Mesenchymal stem cell (in vitro differentiated cells and primary cell): Measurements from ENCODE around the gene CD177.

Source experiments
- DNase-seq: peaks from one replicate; pipeline ENCODE4 v3.0.0-alpha.2; 2013
- H2AFZ ChIP-seq: one replicate; pipeline ENCODE4 v1.6.1; 2013; ENCODE audit warnings: low read depth, mild to moderate bottlenecking, control low read depth, inconsistent platforms, low read length, moderate library complexity
- H2AK5ac ChIP-seq: 2 replicates; pipeline ENCODE4 v1.6.1; 2013; ENCODE audit warnings: low read length, moderate library complexity, mild to moderate bottlenecking, inconsistent platforms; ENCODE audit not compliant: severe bottlenecking
- H2BK120ac ChIP-seq: one replicate; pipeline ENCODE4 v1.6.1; 2013; ENCODE audit warnings: low read depth, mild to moderate bottlenecking, inconsistent platforms, low read length, moderate library complexity
- H2BK12ac ChIP-seq, 2 experiments: one replicate each; pipeline ENCODE4 v1.6.1; 2013; ENCODE audit warnings: inconsistent platforms in 2 of 2, low read length in 2 of 2, mild to moderate bottlenecking in 2 of 2, moderate library complexity in 2 of 2, control low read depth in 1 of 2
- H2BK15ac ChIP-seq: one replicate; pipeline ENCODE4 v1.6.1; 2013; ENCODE audit warnings: mild to moderate bottlenecking, low read depth, inconsistent platforms; ENCODE audit not compliant: poor library complexity, severe bottlenecking
- H2BK5ac ChIP-seq: 2 replicates; pipeline ENCODE4 v1.6.1; 2013; ENCODE audit warnings: low read depth, mild to moderate bottlenecking, low read length, control low read depth, inconsistent platforms; ENCODE audit not compliant: poor library complexity, severe bottlenecking
- H3K14ac ChIP-seq, 2 experiments: one replicate each; pipeline ENCODE4 v1.6.1; 2013; ENCODE audit warnings: inconsistent platforms in 2 of 2, low read length in 2 of 2, control low read depth in 1 of 2, mild to moderate bottlenecking in 1 of 2, moderate library complexity in 1 of 2
- H3K18ac ChIP-seq, 2 experiments: one replicate each; pipeline ENCODE4 v1.6.1; 2013; ENCODE audit warnings: inconsistent platforms in 2 of 2, low read length in 2 of 2, control low read depth in 1 of 2, low read depth in 1 of 2, mild to moderate bottlenecking in 1 of 2
- H3K23ac ChIP-seq, 2 experiments: one replicate each; pipeline ENCODE4 v1.6.1; 2013; ENCODE audit warnings: inconsistent platforms in 2 of 2, low read length in 2 of 2, mild to moderate bottlenecking in 2 of 2, moderate library complexity in 2 of 2, control low read depth in 1 of 2
- H3K27ac ChIP-seq: 2 replicates; pipeline ENCODE4 v1.5.1; 2013; ENCODE audit warnings: mild to moderate bottlenecking, moderate library complexity, low read length, control low read depth, inconsistent platforms; ENCODE audit not compliant: poor library complexity, severe bottlenecking
- H3K27me3 ChIP-seq, 2 experiments: 2 replicates each; pipeline versions ENCODE4 v1.6.1 to v1.7.0; 2013; ENCODE audit warnings: low read length in 2 of 2, mild to moderate bottlenecking in 2 of 2, moderate library complexity in 2 of 2, control low read depth in 1 of 2, inconsistent platforms in 1 of 2; ENCODE audit not compliant: control insufficient read depth in 1 of 2, insufficient read depth in 1 of 2
- H3K36me3 ChIP-seq, 2 experiments: 2 replicates each; pipeline versions ENCODE4 v1.6.1 to v1.7.0; 2013; ENCODE audit warnings: low read length in 2 of 2, control low read depth in 1 of 2, inconsistent platforms in 1 of 2, low read depth in 1 of 2, mild to moderate bottlenecking in 1 of 2; ENCODE audit not compliant: insufficient read depth in 2 of 2, control insufficient read depth in 1 of 2
- H3K4ac ChIP-seq, 2 experiments: one replicate each; pipeline ENCODE4 v1.6.1; 2013; ENCODE audit warnings: inconsistent platforms in 2 of 2, low read length in 2 of 2, mild to moderate bottlenecking in 2 of 2, moderate library complexity in 2 of 2, control low read depth in 1 of 2, low read depth in 1 of 2
- H3K4me1 ChIP-seq: 2 replicates; pipeline ENCODE4 v1.6.1; 2013; ENCODE audit warnings: low read depth, low read length, control low read depth; ENCODE audit not compliant: control insufficient read depth, insufficient read depth
- H3K4me2 ChIP-seq: 2 replicates; pipeline ENCODE4 v1.6.1; 2013; ENCODE audit warnings: low read length, mild to moderate bottlenecking, inconsistent platforms; ENCODE audit not compliant: poor library complexity, severe bottlenecking
- H3K4me3 ChIP-seq, 2 experiments: 2 replicates each; pipeline versions ENCODE4 v1.5.1 to v1.7.0; 2013; ENCODE audit warnings: low read length in 2 of 2, mild to moderate bottlenecking in 2 of 2, control low read depth in 1 of 2, low read depth in 1 of 2; ENCODE audit not compliant: insufficient read depth in 1 of 2
- H3K79me1 ChIP-seq: replicated peaks from 2 replicates; pipeline ENCODE4 v1.6.1; 2013; ENCODE audit warnings: mild to moderate bottlenecking, control low read depth, low read length, inconsistent platforms; ENCODE audit not compliant: poor library complexity, severe bottlenecking
- H3K9ac ChIP-seq: 2 replicates; pipeline ENCODE4 v1.7.0; 2013; ENCODE audit warnings: mild to moderate bottlenecking, low read length, moderate library complexity
- H3K9me3 ChIP-seq: 2 replicates; pipeline ENCODE4 v1.7.0; 2013; ENCODE audit warnings: mild to moderate bottlenecking, low read length; ENCODE audit not compliant: control insufficient read depth
- H4K8ac ChIP-seq: one replicate; pipeline ENCODE4 v1.6.1; 2013; ENCODE audit warnings: inconsistent platforms, mild to moderate bottlenecking, low read length, moderate library complexity
- H4K91ac ChIP-seq: one replicate; pipeline ENCODE4 v1.6.1; 2013; ENCODE audit warnings: mild to moderate bottlenecking, low read length, inconsistent platforms
- WGBS: methylation state at CpG from one replicate; pipeline ENCODE4 v1.1.7; 2013; ENCODE audit warnings: mixed read lengths; 5-methylcytosine and 5-hydroxymethylcytosine counted together

Gene CD177

DNA sequence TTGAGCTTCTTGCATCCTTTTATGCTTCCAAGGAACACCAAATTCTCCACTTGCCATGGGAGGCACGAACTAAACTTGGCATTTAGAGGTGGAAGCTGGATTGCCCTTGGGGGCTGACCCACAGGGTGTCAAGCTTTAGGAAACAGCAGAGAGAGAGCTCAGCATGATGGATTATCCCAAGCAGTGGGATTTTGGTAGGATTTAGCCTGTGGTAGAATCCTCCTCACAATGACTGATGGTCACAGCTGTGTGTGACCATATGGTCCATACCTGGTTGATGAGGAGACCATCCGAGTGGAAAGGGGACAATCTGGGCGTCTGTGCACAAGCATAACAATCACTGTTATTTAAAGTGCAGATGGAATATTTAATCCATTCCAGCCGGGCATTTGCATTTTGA lies 44.0 kb upstream of the CD177 start:
- no peak overlapping the region for H2BK15ac ChIP-seq
- H3K4me2 ChIP-seq = no peak overlapping the region
- no peak overlapping the region for H3K23ac ChIP-seq
- H3K14ac ChIP-seq = no peak overlapping the region
- no peak overlapping the region for H3K18ac ChIP-seq
- no peak for DNase-seq
- 51% methylated on average over 4 of the region's 4 CpGs for WGBS
- H4K8ac ChIP-seq = no peak overlapping the region
- H3K9ac ChIP-seq = no peak overlapping the region
- no peak overlapping the region for H3K4ac ChIP-seq
- no peak overlapping the region for H4K91ac ChIP-seq
- peaks cover 13% of the 10 kb centered on the region for H3K9me3 ChIP-seq
- no peak overlapping the region for H2AK5ac ChIP-seq
- H2BK5ac ChIP-seq = no peak overlapping the region
- no peaks in the 10 kb centered on the region for H3K4me1 ChIP-seq
- H3K36me3 ChIP-seq = no peaks in the 10 kb centered on the region
- no peak overlapping the region for H3K27ac ChIP-seq
- no peak overlapping the region for H2BK12ac ChIP-seq
- no peak overlapping the region for H2AFZ ChIP-seq
- no peaks in the 10 kb centered on the region for H3K79me1 ChIP-seq
- H2BK120ac ChIP-seq = no peak overlapping the region
- peaks cover 0 to 30% of the 10 kb centered on the region in 2 experiments for H3K27me3 ChIP-seq
- no peak overlapping the region for H3K4me3 ChIP-seq

DNA sequence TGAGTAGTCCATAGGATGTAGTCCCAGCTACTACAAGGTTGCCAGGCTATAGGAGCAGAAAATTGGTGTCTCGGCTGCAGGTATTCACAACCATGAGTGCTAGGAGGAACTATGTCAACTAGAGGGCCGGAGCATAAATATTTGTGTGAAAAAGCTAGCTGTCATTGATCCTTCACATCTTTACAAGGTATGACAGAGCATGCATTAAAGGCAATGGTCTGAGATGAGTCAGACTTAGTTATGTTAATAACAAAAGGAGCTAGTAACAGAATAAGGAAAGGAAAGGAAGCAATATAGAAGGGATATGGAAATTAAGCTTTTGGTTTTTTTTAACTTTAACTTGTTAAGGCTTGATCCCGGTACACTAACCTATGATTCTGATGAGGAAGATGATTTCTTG lies 43.3 kb upstream of the CD177 start:
- Histone ChIP-seq H3K18ac (no peak overlapping the region), H3K4me2 (no peak overlapping the region), H3K9me3 (peaks cover 13% of the 10 kb centered on the region), H3K27ac (no peak overlapping the region), H3K79me1 (no peaks in the 10 kb centered on the region), H3K9ac (no peak overlapping the region), H2BK15ac (no peak overlapping the region), H3K4me1 (no peaks in the 10 kb centered on the region), H2AFZ (no peak overlapping the region), H3K4ac (no peak overlapping the region), H4K91ac (no peak overlapping the region), H3K27me3 (peaks cover 0 to 28% of the 10 kb centered on the region in 2 experiments), H3K23ac (no peak overlapping the region), H3K36me3 (no peaks in the 10 kb centered on the region), H2BK5ac (no peak overlapping the region), H3K14ac (no peak overlapping the region), H2BK120ac (no peak overlapping the region), H2BK12ac (no peak overlapping the region), H2AK5ac (no peak overlapping the region), H4K8ac (no peak overlapping the region), H3K4me3 (no peak overlapping the region)
- no peak for DNase-seq
- 59% methylated on average over 3 of the region's 3 CpGs for WGBS

DNA sequence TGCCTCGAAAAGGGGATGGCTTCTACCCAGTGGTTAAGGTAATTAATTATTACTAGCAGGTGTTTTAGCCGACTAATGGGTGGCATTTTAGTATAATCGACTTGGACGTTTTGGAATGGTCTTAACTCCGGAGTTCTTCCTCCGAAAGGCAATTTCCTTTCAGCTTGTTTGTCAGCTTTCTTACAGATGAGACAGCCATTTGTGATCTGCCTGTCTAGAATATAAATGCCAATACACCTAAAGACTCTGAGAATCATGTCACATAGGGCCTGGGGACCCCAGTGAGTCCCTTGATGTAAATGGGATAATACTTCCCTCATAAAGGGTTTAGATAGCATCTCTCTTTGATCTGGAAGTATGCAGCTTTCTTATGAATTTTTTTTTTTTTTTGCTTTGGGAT lies 42.2 kb upstream of the CD177 start:
- DNase-seq = no peak
- Histone ChIP-seq H2AFZ (no peak overlapping the region), H3K79me1 (no peaks in the 10 kb centered on the region), H3K18ac (no peak overlapping the region), H2AK5ac (no peak overlapping the region), H3K4ac (no peak overlapping the region), H3K14ac (no peak overlapping the region), H4K8ac (no peak overlapping the region), H4K91ac (no peak overlapping the region), H3K4me1 (no peaks in the 10 kb centered on the region), H3K36me3 (no peaks in the 10 kb centered on the region), H3K9me3 (peaks cover 13% of the 10 kb centered on the region), H3K4me2 (no peak overlapping the region), H3K27me3 (peaks cover 0 to 22% of the 10 kb centered on the region in 2 experiments), H2BK15ac (no peak overlapping the region), H2BK12ac (no peak overlapping the region), H3K4me3 (no peak overlapping the region), H3K9ac (no peak overlapping the region), H2BK120ac (no peak overlapping the region), H3K23ac (no peak overlapping the region), H3K27ac (no peak overlapping the region), H2BK5ac (no peak overlapping the region)
- WGBS = 49% methylated on average over 6 of the region's 6 CpGs

DNA sequence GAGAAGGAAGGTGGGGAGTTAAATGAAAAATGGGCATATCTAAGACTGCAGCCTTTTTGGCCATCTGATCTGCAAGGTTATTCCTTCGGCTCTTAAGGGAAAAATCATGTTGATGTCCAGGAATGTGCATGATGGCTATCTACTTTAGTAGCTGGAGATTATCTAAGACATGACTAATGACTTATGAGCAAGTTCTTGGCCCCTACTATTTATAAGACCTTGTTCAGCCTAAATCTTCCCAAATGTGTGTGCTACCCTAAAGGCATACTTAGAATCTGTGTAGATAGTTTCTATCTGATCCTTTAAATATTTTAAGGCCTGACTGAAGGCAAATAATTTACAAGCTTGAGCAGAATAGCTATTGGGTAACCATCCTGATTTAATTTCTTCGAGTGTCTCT lies 41.8 kb upstream of the CD177 start:
- Histone ChIP-seq H2BK5ac (no peak overlapping the region), H3K4me3 (no peak overlapping the region), H3K27ac (no peak overlapping the region), H3K4me2 (no peak overlapping the region), H3K9ac (no peak overlapping the region), H4K8ac (no peak overlapping the region), H3K79me1 (no peaks in the 10 kb centered on the region), H3K36me3 (no peaks in the 10 kb centered on the region), H2AFZ (no peak overlapping the region), H3K27me3 (peaks cover 0 to 22% of the 10 kb centered on the region in 2 experiments), H3K9me3 (peaks cover 13% of the 10 kb centered on the region), H2AK5ac (no peak overlapping the region), H2BK12ac (no peak overlapping the region), H2BK15ac (no peak overlapping the region), H3K18ac (no peak overlapping the region), H2BK120ac (no peak overlapping the region), H3K23ac (no peak overlapping the region), H3K4ac (no peak overlapping the region), H3K4me1 (no peaks in the 10 kb centered on the region), H3K14ac (no peak overlapping the region), H4K91ac (no peak overlapping the region)
- no peak for DNase-seq
- 50% methylated on average over 2 of the region's 2 CpGs for WGBS
